ENCODE data around the gene CAMK1D. TPM values are rescaled to one million over a fixed set of nuclear protein-coding genes. Genes with fewer than 3 reads are reported as not detected.
"Not testable (repeated sequence)": the region's sequence is repeated elsewhere in the genome, so short reads cannot be mapped to it uniquely, and the experiment has no call there.

CAMK1D gene
- total RNA-seq, 1 donor from 2014 or later, result 8.9 TPM

- no peak for DNase-seq
- intact Hi-C loops (cut with micrococcal nuclease), result no loop called here
- no peak for ATAC-seq
Observed at GRCh38 chr10:12727832-12728215, 378.5 kb downstream of the CAMK1D start.

DNA sequence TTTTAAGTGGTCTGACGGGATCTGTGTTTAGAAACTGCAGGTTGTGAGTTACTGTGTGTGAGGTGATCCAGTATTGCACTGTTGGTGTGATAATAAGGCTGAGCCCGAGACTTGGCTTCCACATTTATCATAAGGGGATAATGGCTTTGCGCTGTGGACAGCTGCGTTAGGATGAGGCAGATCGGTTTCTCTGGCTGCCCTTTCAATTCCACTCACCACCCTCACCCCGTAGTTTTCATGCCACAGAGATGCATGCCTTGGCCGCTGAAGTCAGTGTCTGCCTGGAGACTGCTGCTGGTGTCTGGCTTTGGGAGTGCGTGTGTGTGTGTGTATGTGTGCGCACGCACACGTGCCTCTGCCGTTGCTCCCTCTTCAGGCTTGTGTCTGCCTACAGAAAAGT, 379.1 kb downstream of the CAMK1D start:
- ATAC-seq, result no peak

DNA sequence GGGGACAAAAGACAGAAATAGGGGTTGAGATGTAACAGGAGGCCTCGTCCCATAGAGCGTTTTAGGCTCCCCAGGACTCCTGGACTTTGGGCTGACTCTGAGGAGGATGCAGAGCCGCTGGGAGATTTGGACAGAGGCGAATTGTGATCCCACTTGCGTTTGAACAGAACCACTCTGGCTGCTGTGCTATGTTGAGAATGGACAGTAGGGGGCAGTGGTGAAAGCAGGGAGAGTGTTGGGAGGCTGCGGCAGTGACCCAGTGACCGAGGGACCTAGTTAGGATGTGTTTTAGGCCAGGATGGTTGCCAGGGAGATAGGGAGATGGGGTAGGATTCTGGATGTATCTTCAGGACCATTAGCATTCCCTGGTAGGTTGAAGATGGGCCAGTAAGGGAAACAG, 380.5 kb downstream of the CAMK1D start:
- intact Hi-C loops (cut with micrococcal nuclease), result no loop called here
- ATAC-seq, result no peak
- DNase-seq, result no peak

More for the DNA sequence above, 379.1 kb downstream of the CAMK1D start:
- intact Hi-C loops (cut with micrococcal nuclease), result no loop called here
- no peak for DNase-seq

- DNase-seq (no peak), ATAC-seq (peak; percentile 92)
- intact Hi-C loops (cut with micrococcal nuclease), result no loop called here
Observed at GRCh38 chr10:12730809-12731519, 381.6 kb downstream of the CAMK1D start.

GRCh38 chr10:12733271-12733670, 383.9 kb downstream of the CAMK1D start:
- no peak for ATAC-seq
- DNase-seq, result no peak
- intact Hi-C loops (cut with micrococcal nuclease), result no loop called here

DNA sequence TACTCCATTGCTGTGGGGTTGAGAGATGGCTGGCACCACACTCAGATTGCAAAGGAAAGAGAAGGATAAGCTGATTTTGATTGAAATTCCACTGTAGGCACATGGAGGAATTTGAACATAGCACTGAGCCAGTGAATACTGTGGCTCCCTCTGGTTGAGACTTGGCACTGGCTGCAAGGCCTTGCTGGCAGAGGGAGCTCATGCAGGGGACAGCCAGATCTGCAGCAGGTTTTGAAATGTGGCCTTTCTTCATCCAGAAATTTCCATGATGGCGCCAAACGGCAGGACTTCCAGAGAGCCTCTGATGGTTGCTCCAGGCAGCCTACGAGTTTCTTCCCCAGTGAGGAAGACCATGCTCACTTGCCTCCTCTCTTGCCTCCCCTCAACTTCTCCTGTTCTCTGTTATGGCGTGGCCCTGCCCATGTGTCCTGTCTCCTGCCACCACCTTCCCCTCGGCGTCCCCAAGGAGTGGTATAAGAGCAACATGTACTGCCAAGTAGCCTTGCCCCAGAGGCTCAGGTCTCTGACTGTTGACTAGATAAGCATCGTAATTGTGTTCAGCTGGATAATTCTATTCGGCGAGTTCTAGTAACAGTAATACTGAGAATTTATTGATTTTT, 386.6 kb downstream of the CAMK1D start:
- ATAC-seq (peak; percentile 47), DNase-seq (peak; percentile 42)
- intact Hi-C loops (cut with micrococcal nuclease), result no loop called here

DNA sequence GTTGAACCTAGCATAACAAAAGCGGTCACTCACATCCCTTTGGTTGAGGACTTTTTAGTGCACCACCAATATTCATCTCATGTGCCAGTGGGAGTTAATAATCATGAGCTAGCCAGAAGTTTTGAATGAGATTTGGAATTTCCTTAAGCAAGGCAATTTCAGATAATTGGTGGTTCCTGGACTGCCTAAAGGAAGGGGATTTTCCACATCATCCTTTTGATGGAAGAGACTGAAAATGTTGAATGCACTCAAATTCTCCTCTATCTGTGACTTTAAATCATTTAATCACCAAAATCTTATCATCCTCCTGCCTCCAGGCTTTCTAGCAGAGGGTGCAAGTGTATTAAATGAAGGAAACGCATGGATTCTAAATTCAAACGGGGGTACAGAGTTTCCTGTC, 391.5 kb downstream of the CAMK1D start:
- DNase-seq, result no peak
- intact Hi-C loops (cut with micrococcal nuclease), result no loop called here
- ATAC-seq, result no peak

- ATAC-seq (peak; percentile 94), DNase-seq (peak; percentile 75)
- intact Hi-C loops (cut with micrococcal nuclease), result no loop called here
Observed at GRCh38 chr10:12741360-12741804, 392.0 kb downstream of the CAMK1D start.

DNA sequence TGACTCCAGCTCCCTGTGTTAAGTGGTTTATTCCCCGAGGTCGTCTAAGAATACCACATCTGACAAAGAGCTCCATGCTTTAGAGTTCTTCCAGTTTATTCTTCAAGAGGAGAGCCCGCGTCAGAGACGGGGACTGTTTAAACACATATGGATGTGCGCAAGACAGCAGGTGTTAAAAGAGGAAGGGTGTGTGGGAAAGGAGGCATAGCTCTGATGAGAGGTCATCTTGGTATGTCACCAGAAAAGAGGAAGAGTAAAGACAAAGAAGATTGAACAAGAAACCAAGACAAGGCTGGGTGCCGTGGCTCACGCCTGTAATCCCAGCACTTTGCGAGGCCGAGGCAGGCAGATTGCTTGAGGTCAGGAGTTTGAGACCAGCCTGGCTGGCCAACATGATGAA, 393.4 kb downstream of the CAMK1D start:
- ATAC-seq, result no peak
- intact Hi-C loops (cut with micrococcal nuclease), result no loop called here

GRCh38 chr10:12743466-12743865, 394.1 kb downstream of the CAMK1D start:
- intact Hi-C loops (cut with micrococcal nuclease); ATAC-seq; DNase-seq: not testable (repeated sequence)

More for the DNA sequence above, 393.4 kb downstream of the CAMK1D start:
- DNase-seq, result no peak

GRCh38 chr10:12743941-12744340, 394.6 kb downstream of the CAMK1D start:
- intact Hi-C loops (cut with micrococcal nuclease), result no loop called here
- ATAC-seq (no peak), DNase-seq (no peak)

DNA sequence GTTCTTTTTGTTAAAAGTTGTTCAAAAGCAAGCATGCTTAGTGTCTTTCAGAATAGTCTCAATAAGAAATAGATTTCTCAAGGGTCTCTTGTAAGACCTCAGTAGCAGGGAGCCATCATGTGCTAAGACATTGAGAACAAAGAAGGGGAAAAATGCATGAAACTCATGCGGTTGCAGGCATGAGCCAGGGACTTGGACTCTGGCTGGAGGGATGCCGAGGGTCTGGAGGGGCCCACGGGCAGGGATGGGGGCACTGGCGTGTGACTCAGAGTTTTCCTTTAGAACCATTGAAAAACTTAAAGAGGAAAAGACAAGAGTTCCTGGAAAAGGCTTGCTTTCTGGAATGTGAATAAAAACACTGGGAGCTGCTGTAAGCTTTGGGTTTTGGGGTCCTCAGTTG, 398.8 kb downstream of the CAMK1D start:
- ATAC-seq (no peak), DNase-seq (no peak)
- intact Hi-C loops (cut with micrococcal nuclease), result no loop called here

- no peak for DNase-seq
- ATAC-seq, result no peak
- intact Hi-C loops (cut with micrococcal nuclease), result no loop called here
Observed at GRCh38 chr10:12749760-12750478, 400.6 kb downstream of the CAMK1D start.

GRCh38 chr10:12750526-12751201, 401.3 kb downstream of the CAMK1D start:
- DNase-seq (no peak), ATAC-seq (no peak)
- intact Hi-C loops (cut with micrococcal nuclease), result no loop called here

DNA sequence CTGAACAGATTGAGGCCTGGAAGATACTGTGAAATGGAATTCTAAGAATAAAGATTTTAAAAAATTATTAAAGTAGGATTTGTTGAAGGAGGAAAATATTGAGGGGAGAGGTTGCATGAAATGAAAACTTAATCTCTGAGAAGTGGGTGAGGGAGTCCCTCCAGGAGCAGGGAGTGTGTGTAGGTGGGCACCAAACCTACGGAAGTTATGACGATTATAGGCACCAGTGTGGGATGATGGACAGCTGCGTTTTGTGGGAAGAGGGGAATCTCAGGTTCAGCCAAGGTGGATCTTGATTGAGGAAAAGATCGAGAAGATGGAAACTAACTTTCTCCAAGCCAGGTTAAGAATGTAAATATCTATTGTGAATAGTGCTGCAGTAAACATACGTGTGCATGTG, 405.7 kb downstream of the CAMK1D start:
- no peak for DNase-seq
- intact Hi-C loops (cut with micrococcal nuclease), result no loop called here
- no peak for ATAC-seq

GRCh38 chr10:12757351-12757750, 408.0 kb downstream of the CAMK1D start:
- intact Hi-C loops (cut with micrococcal nuclease), result no loop called here
- DNase-seq (no peak), ATAC-seq (no peak)

- ATAC-seq (no peak), DNase-seq (no peak)
- intact Hi-C loops (cut with micrococcal nuclease), result no loop called here
Observed at GRCh38 chr10:12758271-12758670, 408.9 kb downstream of the CAMK1D start.

DNA sequence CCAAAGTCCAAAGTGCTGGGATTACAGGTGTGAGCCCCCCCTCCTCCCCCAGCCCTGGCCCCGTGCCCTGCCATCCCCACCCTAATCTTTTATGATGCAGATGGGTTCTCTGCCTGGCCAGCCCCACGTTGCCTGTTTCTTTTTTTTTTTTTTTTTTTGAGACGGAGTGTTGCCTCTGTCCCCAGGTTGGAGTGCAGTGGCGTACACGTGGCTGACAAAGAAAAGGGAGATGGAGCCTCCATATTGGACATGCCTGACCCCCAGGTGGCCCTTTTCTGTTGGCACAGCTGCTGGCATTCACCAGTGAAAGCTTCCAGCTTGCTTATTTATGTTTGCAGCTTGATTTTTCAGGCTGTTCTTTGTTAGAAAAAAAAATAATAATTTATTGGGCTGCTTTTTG, 416.9 kb downstream of the CAMK1D start:
- intact Hi-C loops (cut with micrococcal nuclease), result no loop called here
- ATAC-seq (no peak), DNase-seq (no peak)

- intact Hi-C loops (cut with micrococcal nuclease), result no loop called here
- ATAC-seq (no peak), DNase-seq (no peak)
Observed at GRCh38 chr10:12768156-12769100, 419.1 kb downstream of the CAMK1D start.

Measured in left ventricle myocardium superior (tissue), 1 donor.